NT2/D1 (cell line): ENCODE results near the gene PRKCB.

Experiments used
- YY1 ChIP-seq: IDR thresholded peaks from 2 replicates; pipeline ENCODE4 v1.6.1; 2011; ENCODE audit not compliant: insufficient read length, insufficient read depth
- ZNF274 ChIP-seq: IDR thresholded peaks from 2 replicates; pipeline ENCODE4 v1.6.1; 2011; ENCODE audit warnings: mild to moderate bottlenecking, low read depth, low read length

DNA sequence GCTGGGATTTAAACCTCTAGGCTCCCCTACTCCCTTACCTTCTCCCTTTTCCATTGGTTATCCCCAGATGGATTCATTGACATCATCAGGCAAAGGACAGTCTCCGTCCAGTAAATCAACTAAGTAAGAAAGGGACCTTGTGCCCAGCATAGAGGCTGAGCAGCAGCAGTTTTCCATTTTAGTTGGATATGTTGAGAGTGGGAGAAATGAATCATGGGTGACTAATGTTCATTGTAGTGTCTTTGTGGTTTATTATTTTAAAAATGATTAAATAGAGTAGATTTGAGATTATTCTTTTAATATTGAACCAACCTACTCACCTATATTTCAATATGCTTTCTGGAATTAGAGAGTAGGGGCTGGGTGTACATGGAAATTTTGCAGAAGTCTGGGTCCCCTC is 321.0 kb downstream of the PRKCB start:
- TF ChIP-seq YY1 (no peak), ZNF274 (no peak)
